HepG2 (cell line): ENCODE measurements around the gene CGB8. TPM values are rescaled to one million over a fixed set of nuclear protein-coding genes. Genes with fewer than 3 reads are reported as not detected.
A peak's percentile ranks its signal among the peaks of the same experiment; 100 is the strongest.

Experiments
- ATAC-seq: fragments of 200-7000 bp; cut with Tn5 transposase; 3 replicates; pipeline ENCODE4 v1.9.1; 2020; ENCODE audit warnings: mild to moderate bottlenecking, moderate library complexity
- BruUV-seq: library from RNA; stranded (reverse); fragments of 400-500 nt; replicated peaks from 2 replicates; lab custom pipeline; 2021; lab: Mats Ljungman, UMichigan
- CTCF ChIA-PET: fragments of 300-600 bp; formaldehyde crosslinking; extraction: SDS; loops from one replicate; lab custom pipeline; 2021; ENCODE audit warnings: low total read pairs, inconsistent platforms, low intra/inter-chr PET ratio; lab: Yijun Ruan, JAX
- POLR2A ChIA-PET: fragments of 350-600 bp; sonication (Branson Sonifier 250); formaldehyde crosslinking; loops from one replicate; lab custom pipeline; 2020; ENCODE audit warnings: antibody characterized with exemption, inconsistent platforms; lab: Yijun Ruan, JAX
- DNase-seq: peaks from one replicate; pipeline ENCODE4 v3.0.0-alpha.2; 2015; ENCODE audit warnings: low spot score
- FAIRE-seq: peaks from 3 replicates; lab custom pipeline; 2011; peaks lifted over from hg19 to GRCh38; lab: Jason Lieb, UNC
- H2AFZ ChIP-seq: one replicate; pipeline ENCODE4 v1.6.1; 2011; ENCODE audit warnings: low read length, inconsistent platforms
- H3K27ac ChIP-seq: fragments of 300-600 bp; 3 replicates; pipeline ENCODE4 v1.8.0; 2011; ENCODE audit warnings: mixed run types, mild to moderate bottlenecking, mixed read lengths, low read length, inconsistent platforms; ENCODE audit not compliant: insufficient read depth; ENCODE audit errors: extremely low read length
- H3K27me3 ChIP-seq, 2 experiments: fragments of 200-600 bp in 1 of 2; 2 replicates in 1 of 2; 3 replicates in 1 of 2; pipeline versions ENCODE4 v1.6.0 to v1.8.0; 2011; ENCODE audit warnings: low read length in 2 of 2, mild to moderate bottlenecking in 2 of 2, moderate library complexity in 2 of 2, inconsistent platforms in 1 of 2; ENCODE audit not compliant: insufficient read depth in 2 of 2, control insufficient read depth in 1 of 2
- H3K36me3 ChIP-seq, 2 experiments: fragments of 200-600 bp in 1 of 2; replicated peaks in 1 of 2; 2 replicates in 1 of 2; 3 replicates in 1 of 2; pipeline versions ENCODE4 v1.5.1 to v1.8.0; 2011; ENCODE audit warnings: low read length in 2 of 2, inconsistent platforms in 1 of 2; ENCODE audit not compliant: insufficient read depth in 2 of 2, control insufficient read depth in 1 of 2
- H3K4me1 ChIP-seq: 2 replicates; pipeline ENCODE4 v1.5.1; 2012; ENCODE audit warnings: low read length, inconsistent platforms; ENCODE audit not compliant: insufficient read depth
- H3K4me2 ChIP-seq: 2 replicates; pipeline ENCODE4 v1.6.0; 2011; ENCODE audit warnings: low read depth, low read length, inconsistent platforms
- H3K4me3 ChIP-seq, 3 experiments: fragments of 200-600 bp in 1 of 3; sonication (generic), shearing (Covaris generic) in 1 of 3; replicated peaks in 1 of 3; 2 replicates each; pipeline ENCODE4 v1.5.1; 2011 to 2016; ENCODE audit warnings: low read length in 3 of 3, inconsistent platforms in 2 of 3, low read depth in 2 of 3, mild to moderate bottlenecking in 2 of 3, control low read depth in 1 of 3, mixed read lengths in 1 of 3; ENCODE audit not compliant: insufficient read depth in 1 of 3
- H3K79me2 ChIP-seq: one replicate; pipeline ENCODE4 v1.6.1; 2011; ENCODE audit warnings: low read length, inconsistent platforms; ENCODE audit not compliant: insufficient read depth
- H3K9ac ChIP-seq: 2 replicates; pipeline ENCODE4 v1.6.0; 2011; ENCODE audit warnings: mild to moderate bottlenecking, low read depth, low read length, inconsistent platforms; ENCODE audit not compliant: insufficient read depth
- H3K9me3 ChIP-seq: 2 replicates; pipeline ENCODE4 v1.5.1; 2012; ENCODE audit warnings: mild to moderate bottlenecking, low read length
- H4K20me1 ChIP-seq: 2 replicates; pipeline ENCODE4 v1.6.0; 2011; ENCODE audit warnings: inconsistent platforms, mild to moderate bottlenecking, low read length, moderate library complexity; ENCODE audit not compliant: insufficient read depth
- CEBPB ChIP-seq: IDR thresholded peaks from 2 replicates; pipeline ENCODE4 v1.6.1; 2011; ENCODE audit warnings: low read depth, low read length, improper control_type of control experiment, borderline replicate concordance
- HNF4G ChIP-seq, 2 experiments: sonication (generic) in 1 of 2; formaldehyde crosslinking in 1 of 2; IDR thresholded peaks; 2 replicates each; pipeline versions ENCODE4 v1.4.0 to v1.6.1; 2011 to 2020; ENCODE audit warnings: borderline replicate concordance in 2 of 2, low read depth in 2 of 2, mild to moderate bottlenecking in 2 of 2, low read length in 1 of 2, missing genetic modification reagents in 1 of 2, moderate library complexity in 1 of 2
- KLF11 ChIP-seq: IDR thresholded peaks from 2 replicates; pipeline ENCODE4 v1.6.1; 2016; ENCODE audit warnings: missing compliant biosample characterization
- RFXANK ChIP-seq: IDR thresholded peaks from 2 replicates; pipeline ENCODE4 v1.6.1; 2016
- SKI ChIP-seq: fragments of 450-650 bp; IDR thresholded peaks from one replicate; pipeline ENCODE4 v1.6.1; 2018; ENCODE audit warnings: mild to moderate bottlenecking; ENCODE audit not compliant: partially characterized antibody
- ZBTB42 ChIP-seq: sonication (generic); formaldehyde crosslinking; IDR thresholded peaks from 2 replicates; pipeline ENCODE4 v1.5.0; 2020; ENCODE audit warnings: mild to moderate bottlenecking, missing genetic modification reagents
- ZNF235 ChIP-seq: sonication (generic); formaldehyde crosslinking; IDR thresholded peaks from 2 replicates; pipeline ENCODE4 v1.8.1; 2023; ENCODE audit warnings: mild to moderate bottlenecking, missing genetic modification reagents, borderline replicate concordance
- ZNF333 ChIP-seq: sonication (generic); formaldehyde crosslinking; IDR thresholded peaks from 2 replicates; pipeline ENCODE4 v1.4.0; 2020; ENCODE audit warnings: mild to moderate bottlenecking, missing genetic modification reagents, borderline replicate concordance
- ZNF816 ChIP-seq: sonication (generic); formaldehyde crosslinking; IDR thresholded peaks from 2 replicates; pipeline ENCODE4 v1.8.0; 2022; ENCODE audit warnings: missing genetic modification reagents, mild to moderate bottlenecking, borderline replicate concordance
- WGBS: methylation state at CpG from one replicate; pipeline ENCODE4 v1.1.6; 2017; ENCODE audit warnings: low lambda C conversion rate; 5-methylcytosine and 5-hydroxymethylcytosine counted together
- in situ Hi-C: cut with HindIII; loops from 2 replicates; pipeline ENCODE4 v1.10.0; 2017; ENCODE audit warnings: low pct_unique_long_range_greater_than_20kb; ENCODE audit not compliant: extremely low pct_ligation_motif_present
- intact Hi-C: fragments of 100-400 bp; cut with micrococcal nuclease; formaldehyde crosslinking; loops from one replicate; pipeline ENCODE4 v1.10.0; 2022; ENCODE audit not compliant: unreplicated experiment
- polyA plus RNA-seq, 8 experiments: library from polyadenylated mRNA; depleted of rRNA in 3 of 8; stranded (reverse) in 7 of 8; unstranded in 1 of 8; fragments of >200 nt; fragmentation: Illumina TruSeq in 4 of 8; extraction: Trizol in 4 of 8; gene quantifications; 2 replicates each; pipeline versions ENCODE4 v1.2.1 to v1.2.3, GENCODE V29; 2011 to 2016; ENCODE audit warnings: low read depth in 4 of 8, missing spikeins in 1 of 8, mixed read lengths in 1 of 8; ENCODE audit not compliant: insufficient read depth in 1 of 8
- total RNA-seq, 5 experiments: library from RNA; depleted of rRNA; stranded (reverse); fragments of >200 nt; fragmentation: Illumina TruSeq; extraction: Trizol; gene quantifications; 2 replicates each; pipeline ENCODE4 v1.2.3, GENCODE V29; 2016; ENCODE audit warnings: low read depth in 1 of 5
- TF ChIP-seq, protein P1 (sequence below): sonication (generic); formaldehyde crosslinking; IDR thresholded peaks from 2 replicates; pipeline ENCODE4 v1.5.0; 2020; ENCODE audit warnings: mild to moderate bottlenecking, missing genetic modification reagents, borderline replicate concordance
- TF ChIP-seq, protein P2 (sequence below): sonication (generic); formaldehyde crosslinking; IDR thresholded peaks from 2 replicates; pipeline ENCODE4 v1.5.1; 2020; ENCODE audit warnings: missing genetic modification reagents, mild to moderate bottlenecking, borderline replicate concordance

The CGB8 gene
- total and polyA plus RNA-seq, 2 of the 13 experiments (the other 11 are each of a cell fraction or from before 2014, with no cell fraction given): not detected

DNA sequence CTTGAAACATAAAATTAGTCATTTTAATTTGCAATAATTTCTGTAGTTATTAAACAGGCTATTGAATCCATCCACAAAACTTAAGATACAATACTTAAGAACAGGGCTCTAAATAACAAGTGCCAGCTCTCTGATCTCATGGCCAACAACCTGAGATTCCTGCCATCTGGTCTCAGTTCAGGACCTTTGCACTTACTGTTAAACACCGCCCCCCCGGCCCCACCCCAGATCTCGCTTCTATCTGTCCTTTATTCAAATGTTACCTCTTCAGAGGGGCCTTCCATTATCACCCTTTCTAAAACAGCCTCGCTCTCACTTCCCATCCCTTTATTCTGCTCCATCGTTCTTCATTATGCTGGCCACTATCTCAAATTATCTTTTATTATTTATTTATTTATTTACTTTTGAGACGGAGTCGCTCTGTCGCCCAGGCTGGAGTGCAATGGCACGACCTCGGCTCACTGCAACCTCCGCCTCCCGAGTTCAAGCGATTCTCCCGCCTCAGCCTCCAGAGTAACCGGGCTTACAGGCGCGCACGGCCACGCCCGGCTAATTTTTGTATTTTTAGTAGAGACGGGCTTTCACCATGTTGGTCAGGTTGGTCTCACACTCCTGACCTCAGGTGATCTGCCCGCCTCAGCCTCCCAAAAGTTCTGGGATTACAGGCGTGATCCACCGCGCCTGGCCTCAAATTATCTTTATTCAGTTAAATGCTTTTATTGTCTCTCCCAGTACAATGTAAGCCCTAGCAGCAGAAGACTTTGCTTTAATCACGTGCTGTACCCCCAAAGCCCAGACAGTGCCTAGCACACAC, 35.5 kb upstream of the CGB8 start (continued):
- peak; percentile 18; the same call in 1 of the 2 replicates for TF ChIP-seq HNF4G (IDR thresholded peaks at IDR 0.05; ENCODE audit: borderline replicate concordance, low read depth, low read length)
- TF ChIP-seq HNF4G (CRISPR knock-in tag; IDR thresholded peaks at IDR 0.05; ENCODE audit: borderline replicate concordance, low read depth): no peak
- TF ChIP-seq ZNF235: 0 out of 2 replicates have a peak, but pooled peaks have one; percentile 62
- TF ChIP-seq, protein P1, sequence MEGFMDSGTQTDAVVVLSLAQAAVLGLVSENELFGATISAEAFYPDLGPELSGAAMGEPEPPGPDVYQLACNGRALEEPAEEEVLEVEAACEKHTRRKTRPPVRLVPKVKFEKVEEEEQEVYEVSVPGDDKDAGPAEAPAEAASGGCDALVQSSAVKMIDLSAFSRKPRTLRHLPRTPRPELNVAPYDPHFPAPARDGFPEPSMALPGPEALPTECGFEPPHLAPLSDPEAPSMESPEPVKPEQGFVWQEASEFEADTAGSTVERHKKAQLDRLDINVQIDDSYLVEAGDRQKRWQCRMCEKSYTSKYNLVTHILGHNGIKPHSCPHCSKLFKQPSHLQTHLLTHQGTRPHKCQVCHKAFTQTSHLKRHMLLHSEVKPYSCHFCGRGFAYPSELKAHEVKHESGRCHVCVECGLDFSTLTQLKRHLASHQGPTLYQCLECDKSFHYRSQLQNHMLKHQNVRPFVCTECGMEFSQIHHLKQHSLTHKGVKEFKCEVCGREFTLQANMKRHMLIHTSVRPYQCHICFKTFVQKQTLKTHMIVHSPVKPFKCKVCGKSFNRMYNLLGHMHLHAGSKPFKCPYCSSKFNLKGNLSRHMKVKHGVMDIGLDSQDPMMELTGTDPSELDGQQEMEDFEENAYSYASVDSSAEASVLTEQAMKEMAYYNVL (CRISPR knock-in tag): no peak
- TF ChIP-seq KLF11 (CRISPR knock-in tag): no peak
- TF ChIP-seq RFXANK (CRISPR knock-in tag): no peak
- 0 out of 2 replicates have a peak, but pooled peaks have one; percentile 34 for TF ChIP-seq ZNF333 (CRISPR knock-in tag)
- 0 out of 2 replicates have a peak, but pooled peaks have one; percentile 18 for TF ChIP-seq ZBTB42

DNA sequence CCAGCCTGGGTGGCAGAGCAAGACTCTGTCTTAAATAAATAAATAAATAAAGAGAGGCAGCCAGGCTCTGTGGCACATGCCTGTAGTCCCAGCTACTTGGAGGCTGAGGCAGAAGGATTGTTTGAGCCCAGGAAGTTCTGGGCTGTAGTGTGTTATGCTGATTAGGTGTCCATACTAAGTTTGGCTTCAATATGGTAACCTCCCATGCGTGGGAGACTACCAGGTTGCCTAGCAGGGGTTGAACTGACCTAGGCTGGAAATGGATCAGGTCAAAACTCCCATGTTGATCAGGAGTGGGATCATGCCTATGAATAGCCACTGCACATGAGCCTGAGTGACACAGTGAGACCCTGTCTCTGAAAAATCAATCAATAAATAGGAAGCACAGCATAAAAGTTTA, 32.4 kb upstream of the CGB8 start:
- TF ChIP-seq ZNF816 (no peak), CEBPB (0 out of 2 replicates have a peak, but pooled peaks have one; percentile 42), SKI (no peak)
- TF ChIP-seq, protein P2, sequence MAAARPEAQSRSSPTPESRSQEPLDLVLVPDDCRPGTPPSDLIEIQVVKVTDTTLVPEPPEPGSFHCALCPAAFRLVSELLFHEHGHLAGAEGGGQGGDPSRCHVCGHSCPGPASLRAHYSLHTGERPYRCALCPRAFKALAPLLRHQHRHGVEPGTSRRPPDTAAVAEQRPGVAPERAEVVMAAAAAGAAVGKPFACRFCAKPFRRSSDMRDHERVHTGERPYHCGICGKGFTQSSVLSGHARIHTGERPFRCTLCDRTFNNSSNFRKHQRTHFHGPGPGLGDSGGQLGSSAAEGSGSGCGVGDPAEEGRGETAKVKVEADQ (CRISPR knock-in tag): no peak
- TF ChIP-seq, all 625 proteins: peak for 1
- Histone ChIP-seq H3K4me1 (peaks cover 25% of the 10 kb centered on the region), H3K9ac (no peak overlapping the region), H3K79me2 (peaks cover 10% of the 10 kb centered on the region), H4K20me1 (peaks cover 8% of the 10 kb centered on the region), H3K27ac (no peak overlapping the region), H3K36me3 (no peaks in the 10 kb centered on the region), H3K27me3 (no peaks in the 10 kb centered on the region; a peak in 1 of 5 replicates), H3K4me2 (0 out of 2 replicates have a peak overlapping the region, but pooled peaks have one; percentile 14), H3K4me3 (no peak overlapping the region), H2AFZ (no peak overlapping the region), H3K9me3 (no peaks in the 10 kb centered on the region; the same call in 1 of the 2 replicates)
- no peak for FAIRE-seq
- no TSS peak for BruUV-seq
- 75% methylated on average over 1 of the region's 1 CpG for WGBS
- POLR2A ChIA-PET: no interaction called here
- CTCF ChIA-PET: no interaction called here
- no peak for ATAC-seq
- intact Hi-C loops (no loop called here), in situ Hi-C loops (no loop called here)
- no peak for DNase-seq
